Activated naive CD8-positive, alpha-beta T cell treated with anti-CD3 and anti-CD28 coated beads, Interleukin-2, amount 50 U/mL, for 16 hours (primary cell): ENCODE data around the gene KLK14.

Source experiments
- DNase-seq: peaks from one replicate; pipeline ENCODE4 v3.0.0-alpha.2; 2020; ENCODE audit warnings: low read depth, low spot score

KLK14 gene

DNA sequence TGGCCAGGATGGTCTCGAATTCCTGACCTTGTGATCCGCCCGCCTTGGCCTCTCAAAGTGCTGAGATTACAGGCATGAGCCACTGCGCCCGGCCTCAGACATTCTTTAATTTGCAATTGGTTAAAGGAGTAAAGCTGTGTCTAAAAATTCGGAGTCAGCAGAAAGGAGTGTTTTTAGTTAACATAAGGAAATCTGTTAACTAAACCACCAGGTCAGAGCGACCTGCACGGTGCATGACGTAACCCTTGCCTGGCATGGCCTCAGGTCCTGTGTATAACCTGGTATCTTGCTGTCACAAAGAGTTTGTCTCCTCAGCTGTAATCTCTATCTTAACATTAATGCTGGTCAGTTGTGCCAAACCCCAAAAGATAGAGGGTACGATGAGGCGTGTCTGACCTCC lies 38.4 kb downstream of the KLK14 start:
- DNase-seq, result no peak

DNA sequence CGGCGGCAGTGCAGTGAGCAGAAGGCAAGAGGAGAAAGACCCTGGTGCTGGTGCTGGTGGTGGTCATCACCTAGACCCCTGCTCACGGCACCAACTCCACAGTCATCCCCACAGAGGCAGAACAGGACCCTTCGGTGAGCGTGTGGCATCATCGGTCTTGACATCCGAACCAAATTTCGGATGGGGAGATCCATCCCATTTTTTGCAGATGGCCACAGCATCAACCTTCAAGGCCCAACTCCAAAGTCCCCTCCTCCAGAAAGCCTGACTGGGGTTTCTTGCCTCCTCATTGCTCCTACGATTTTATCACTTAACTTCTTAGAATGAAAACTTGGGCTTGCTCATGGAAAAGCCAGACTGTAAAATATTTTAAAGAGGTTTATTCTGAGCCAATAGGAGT lies 39.2 kb downstream of the KLK14 start:
- DNase-seq, result no peak

- no peak for DNase-seq
These were observed 42.5 kb downstream of the KLK14 start for GRCh38 chr19:51040151-51040550.

DNA sequence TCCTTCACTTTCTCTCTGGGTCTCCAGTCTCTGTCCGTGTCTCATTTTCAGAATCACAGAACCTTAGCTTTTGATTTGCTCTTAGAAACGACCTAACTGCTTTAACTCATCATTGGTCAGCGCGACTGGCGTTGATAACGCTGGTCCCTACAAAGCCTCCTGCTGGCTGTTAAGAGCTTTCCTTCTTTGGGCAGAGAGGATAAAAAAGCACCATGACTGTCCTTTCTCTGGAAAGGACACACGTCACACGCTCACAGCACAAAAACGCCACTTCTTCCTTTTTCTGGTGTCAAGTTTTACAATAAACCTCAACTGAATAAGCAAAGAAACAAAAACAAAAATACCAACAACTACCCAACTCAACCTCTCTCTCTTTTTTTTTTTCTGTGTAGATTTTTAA lies 46.2 kb downstream of the KLK14 start:
- no peak for DNase-seq

- DNase-seq, result no peak
These were observed 48.0 kb downstream of the KLK14 start, which contains the start of gene KLK12 for GRCh38 chr19:51034704-51035103. Gene KLK12 (minus strand): TSS chr19:51035002. CDS start chr19:51034621, 381 bp downstream.

- no peak for DNase-seq
These were observed 50.8 kb downstream of the KLK14 start for GRCh38 chr19:51031880-51032225.

GRCh38 chr19:51031220-51031879 lies 51.3 kb downstream of the KLK14 start:
- DNase-seq, result no peak

- DNase-seq, result no peak
These were observed 52.1 kb downstream of the KLK14 start for GRCh38 chr19:51030631-51031030.

DNA sequence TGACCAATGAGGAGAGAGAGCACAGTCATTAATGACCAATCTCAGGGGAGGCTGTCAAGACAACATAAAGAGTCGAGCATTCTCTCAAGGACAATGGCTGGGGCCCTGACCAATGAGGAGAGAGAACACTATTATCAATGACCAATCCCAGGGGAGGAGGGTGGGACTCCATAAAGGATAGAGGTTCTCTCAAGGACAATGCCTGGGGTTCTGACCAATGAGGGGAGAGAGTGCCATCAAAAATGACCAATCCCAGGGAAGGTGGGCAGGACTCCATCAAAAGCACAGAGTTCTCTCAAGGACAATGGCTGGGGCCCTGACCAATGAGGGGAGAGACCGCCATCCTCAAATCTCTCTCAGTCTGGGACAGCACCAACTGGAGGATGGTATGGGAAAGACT lies 53.0 kb downstream of the KLK14 start:
- no peak for DNase-seq
